Stimulated activated CD8-positive, alpha-beta memory T cell treated with anti-CD3 and anti-CD28 coated beads, Interleukin-4, amount 100 ng/mL, for 48 hours (primary cell): ENCODE results near the gene AHRR.

Experiments
- DNase-seq: peaks from one replicate; pipeline ENCODE4 v3.0.0-alpha.2; 2020

Gene AHRR

DNA sequence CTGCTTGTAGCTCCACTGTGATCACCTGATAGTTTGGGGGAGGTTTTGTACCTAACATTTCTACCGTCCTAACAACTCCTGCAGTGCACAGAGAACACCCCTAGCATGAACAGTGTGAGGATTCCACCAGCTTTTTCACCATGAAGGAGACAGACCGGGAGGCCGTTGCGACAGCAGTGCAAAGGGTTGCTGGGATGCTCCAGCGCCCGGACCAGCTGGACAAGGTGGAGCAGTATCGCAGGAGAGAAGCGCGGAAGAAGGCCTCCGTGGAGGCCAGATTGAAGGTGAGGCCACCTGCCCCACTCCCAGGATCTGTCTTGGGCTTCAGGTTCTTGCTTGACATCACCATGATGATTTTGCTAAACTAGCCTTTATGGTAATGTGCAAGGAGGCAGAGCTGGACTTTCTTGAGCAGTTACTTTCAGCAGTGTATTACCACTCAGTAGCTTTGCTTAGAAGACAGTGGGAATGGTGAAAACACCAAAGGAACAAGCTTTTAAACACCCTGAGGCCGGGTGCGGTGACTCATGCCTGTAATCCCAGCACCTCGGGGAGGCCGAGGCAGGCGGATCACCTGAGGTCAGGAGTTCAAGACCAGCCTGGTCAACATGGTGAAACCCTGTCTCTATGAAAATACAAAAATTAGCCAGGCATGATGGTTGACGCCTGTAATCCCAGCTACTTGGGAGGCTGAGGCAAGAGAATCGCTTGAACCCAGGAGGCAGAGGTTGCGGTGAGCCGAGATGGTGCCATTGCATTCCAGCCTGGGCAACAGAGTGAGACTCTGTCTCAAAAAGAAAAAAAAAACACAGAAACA is 124.8 kb downstream of the AHRR start:
- DNase-seq: no peak

DNA sequence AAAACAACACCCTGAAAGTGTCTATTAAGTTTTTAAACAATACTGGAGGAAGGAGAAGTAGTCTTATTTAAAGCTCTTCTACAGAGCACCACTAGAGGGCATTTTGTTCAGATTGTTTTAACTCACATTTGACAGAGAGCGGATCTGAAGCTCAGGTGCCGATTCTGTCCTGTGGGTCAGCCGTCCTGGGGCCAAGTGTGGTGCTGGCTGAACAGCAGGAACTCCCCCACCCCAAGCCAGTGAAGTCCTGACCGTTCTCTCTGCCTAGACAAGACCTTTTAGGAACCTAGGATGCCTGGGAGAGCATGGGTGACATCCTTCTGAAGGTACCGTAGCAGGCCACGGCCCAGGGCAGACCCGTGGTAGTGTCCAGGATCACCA is 125.4 kb downstream of the AHRR start:
- DNase-seq: no peak

GRCh38 chr5:447501-447900 is 126.0 kb downstream of the AHRR start:
- DNase-seq: no peak

GRCh38 chr5:448061-448765 is 126.7 kb downstream of the AHRR start:
- DNase-seq: no peak

DNA sequence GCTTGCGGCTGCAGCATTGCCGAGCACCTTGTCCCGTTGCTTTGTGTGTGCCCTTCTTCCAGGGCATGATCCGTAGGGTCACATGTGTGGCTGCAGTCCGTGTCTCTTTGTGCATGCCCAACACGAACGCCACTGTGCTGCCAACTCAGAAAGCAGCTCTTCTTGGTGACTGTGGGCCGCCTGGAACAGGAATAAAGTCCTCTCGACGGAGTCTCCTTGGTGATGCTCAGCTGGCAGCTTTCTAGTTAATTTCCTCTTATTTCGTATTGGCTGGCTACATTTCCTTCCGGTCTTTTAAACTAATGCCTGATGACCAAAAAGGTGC is 127.2 kb downstream of the AHRR start:
- no peak for DNase-seq

GRCh38 chr5:449151-449550 is 127.6 kb downstream of the AHRR start:
- DNase-seq: no peak

DNA sequence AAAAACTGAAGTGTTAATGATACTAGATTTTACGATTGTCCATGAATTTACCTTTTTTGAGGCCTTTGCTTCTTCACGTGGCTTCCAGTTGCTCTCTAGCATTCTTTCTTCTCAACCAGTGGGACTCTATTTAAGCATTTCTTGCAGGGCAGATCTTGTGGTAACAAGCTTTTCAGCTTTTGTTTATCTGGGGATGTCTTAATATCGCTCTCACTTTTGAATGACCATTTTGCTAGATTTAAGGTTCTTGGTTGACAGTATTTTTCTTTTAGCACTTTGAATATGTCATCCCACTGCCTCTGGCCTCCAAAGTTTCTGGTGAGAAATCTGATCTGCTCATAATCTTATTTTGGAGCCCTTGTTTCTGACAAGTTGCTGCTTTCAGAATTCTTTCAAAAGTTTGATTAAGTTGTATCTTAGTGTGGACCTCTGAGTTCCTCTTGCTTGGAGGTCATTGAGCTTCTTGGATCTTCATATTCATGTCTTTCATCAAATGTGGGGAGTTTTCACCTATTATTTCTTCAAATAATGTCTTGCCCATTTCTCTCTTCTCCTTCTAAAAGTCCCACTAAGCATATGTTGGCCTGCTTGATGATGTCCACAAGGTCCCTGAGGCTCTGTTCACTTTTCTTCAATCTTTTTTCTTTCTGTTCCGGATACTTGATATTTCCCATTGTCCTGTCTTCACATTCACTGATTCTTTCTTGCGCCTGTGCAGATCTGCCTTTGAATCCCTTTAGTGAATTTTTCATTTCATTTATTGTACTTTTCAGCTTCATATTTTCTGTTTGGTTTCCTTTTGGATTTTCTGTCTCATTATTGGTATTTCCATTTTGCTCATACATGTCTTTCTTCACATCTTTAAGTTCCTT is 130.3 kb downstream of the AHRR start:
- DNase-seq: no peak

DNA sequence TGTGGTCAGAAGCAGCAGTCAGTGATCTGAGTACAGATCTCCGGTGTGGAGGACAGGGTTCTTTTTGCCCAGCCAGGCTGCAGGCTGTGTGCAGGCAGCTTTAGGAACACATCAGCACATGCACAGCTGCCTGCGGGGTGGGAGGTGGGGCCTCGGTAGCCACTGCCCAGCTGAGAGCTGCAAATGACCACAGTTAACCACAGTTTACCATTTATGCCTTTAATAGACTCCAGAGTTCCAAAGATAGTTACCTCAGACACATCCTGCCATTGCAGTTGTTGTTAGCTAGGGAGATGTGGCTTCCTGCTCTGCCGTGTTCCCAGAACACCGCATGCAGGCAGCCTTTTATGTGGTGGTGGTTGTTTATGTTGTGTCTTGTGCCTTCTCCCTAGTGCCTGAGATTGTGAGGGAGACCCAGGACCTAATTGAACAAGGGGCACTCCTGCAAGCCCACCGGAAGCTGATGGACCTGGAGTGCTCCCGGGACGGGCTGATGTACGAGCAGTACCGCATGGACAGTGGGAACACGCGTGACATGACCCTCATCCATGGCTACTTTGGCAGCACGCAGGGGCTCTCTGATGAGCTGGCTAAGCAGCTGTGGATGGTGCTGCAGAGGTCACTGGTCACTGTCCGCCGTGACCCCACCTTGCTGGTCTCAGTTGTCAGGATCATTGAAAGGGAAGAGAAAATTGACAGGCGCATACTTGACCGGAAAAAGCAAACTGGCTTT is 131.6 kb downstream of the AHRR start:
- no peak for DNase-seq

- DNase-seq: no peak
Measured at GRCh38 chr5:453725-454481, 132.4 kb downstream of the AHRR start.

DNA sequence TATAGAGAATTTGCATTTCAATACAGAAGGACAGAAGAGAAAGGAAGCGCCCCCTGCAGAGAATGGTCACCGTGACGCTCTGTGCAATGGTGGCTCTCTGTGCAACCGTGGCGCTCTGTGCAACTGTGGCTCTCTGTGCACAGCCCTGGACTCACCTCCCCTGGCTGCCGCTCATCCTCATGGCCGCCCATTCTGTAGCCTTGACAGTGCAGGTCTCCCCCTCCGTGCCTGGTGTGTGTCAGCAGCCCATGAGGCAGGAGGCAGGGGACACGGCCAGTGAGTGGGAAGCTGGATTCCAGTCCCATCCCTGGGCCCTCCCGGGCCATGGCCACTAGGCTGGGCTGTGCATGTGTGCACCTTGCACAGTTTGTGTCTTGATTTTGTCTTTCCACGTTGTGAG is 133.4 kb downstream of the AHRR start:
- DNase-seq: no peak

- no peak for DNase-seq
Measured at GRCh38 chr5:455806-456205, 134.3 kb downstream of the AHRR start.

DNA sequence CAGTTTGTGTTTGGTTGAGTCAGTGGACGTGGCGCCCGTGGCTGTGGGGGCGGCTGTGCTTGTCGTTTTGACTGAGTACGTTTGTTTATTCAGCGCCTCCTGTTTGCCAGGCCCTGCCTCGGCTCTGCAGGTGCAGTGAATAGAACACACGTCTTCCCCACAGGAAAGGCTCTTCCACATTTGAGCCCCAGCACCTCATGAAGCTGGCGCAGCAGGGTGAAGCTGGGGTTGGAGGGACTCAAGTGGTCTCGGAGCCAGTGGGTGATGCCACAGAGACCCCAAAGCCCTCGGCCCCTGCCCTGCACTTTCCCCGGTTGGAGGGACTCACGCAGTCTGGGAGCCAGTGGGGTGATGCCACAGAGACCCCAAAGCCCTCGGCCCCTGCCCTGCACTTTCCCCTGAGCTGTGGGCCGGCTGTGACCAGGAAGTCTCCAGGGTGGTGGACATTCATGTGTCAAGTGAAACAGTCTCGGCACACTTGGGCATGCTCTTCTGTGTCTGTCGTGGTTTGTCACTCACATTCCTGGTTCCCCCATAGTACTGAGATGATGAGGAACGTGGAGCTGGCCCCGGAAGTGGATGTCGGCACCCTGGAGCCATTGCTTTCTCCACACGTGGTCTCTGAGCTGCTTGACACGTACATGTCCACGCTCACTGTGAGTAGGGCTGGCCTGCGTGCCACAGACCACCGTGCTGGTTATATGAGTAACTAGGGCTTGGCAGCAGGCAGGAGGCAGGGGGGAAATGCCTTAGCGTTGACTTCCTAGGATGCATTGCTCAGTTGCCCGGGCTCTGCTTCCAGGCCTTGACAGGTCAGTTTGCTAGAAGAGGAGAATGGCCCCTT is 135.1 kb downstream of the AHRR start:
- no peak for DNase-seq

DNA sequence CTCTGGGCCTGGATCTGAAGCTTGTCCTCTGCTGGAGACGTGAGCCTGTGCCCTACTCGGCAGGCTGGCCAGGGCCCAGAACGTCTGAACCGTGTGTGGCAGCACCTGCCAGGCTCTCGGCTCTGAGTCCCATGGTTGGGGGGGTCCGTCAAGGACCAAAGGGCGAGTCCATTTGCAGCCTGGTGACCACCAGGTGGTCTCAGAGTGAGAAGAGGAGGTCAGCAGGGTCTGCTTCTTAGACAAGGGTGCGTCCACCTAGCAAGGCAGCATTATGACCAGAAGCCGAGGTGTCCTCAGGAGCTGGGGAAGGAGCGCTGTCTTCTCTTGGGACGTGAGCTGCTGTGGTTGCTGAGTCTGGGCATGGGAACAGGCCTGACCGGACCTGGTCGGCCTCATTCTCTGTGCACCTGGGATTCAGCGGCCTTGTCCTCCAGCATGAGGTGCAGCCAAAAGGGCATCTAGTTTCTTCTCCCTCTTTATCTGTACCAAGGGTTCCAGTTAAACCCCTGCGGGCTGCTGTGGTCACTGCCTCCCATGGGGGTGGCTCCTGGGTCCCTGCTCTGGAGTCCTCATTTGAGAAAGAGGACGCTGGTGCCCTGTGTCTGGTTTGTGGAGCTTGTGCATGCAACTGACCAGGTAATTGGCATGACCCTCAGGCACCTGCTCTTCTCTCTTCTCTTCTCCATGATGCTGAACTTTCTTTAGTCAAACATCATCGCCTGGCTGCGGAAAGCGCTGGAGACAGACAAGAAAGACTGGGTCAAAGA is 135.9 kb downstream of the AHRR start:
- no peak for DNase-seq

DNA sequence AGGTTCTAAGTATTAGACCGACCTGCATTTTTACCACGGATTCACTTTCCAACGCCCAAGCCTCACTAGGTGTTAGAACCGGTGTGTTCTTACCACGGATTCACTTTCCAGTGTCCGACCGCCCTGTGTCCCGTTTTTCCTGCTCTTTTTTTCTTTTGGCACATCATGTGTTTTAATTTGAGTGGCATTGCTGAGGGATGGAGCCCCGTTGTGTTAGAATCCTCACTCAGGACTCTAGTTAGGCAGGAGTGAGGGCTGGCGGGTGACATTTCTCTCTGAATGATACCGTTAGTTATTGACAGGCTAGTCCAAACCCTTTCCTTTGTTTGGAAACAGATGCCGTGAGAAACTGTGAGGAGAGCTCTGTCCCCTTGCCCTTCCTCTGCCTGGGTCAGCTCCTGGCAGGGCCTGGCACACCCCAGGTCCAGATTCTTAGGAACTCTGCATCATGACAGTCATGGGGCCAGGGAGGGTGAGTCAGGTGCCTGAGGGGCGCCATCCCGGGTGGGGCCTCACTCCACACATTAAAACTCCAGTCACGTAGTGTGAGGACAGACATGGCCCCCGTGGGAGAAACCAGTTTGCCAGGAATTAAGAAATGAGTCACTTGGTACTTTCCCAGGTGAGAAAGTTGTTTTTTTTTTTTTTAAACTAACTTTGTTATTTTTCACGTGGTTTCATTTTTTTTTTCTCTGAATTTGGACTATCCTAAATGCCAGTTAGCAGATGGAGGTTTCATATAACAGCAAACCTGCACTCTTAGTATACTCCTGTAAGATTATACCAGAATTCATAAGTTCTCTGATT is 137.2 kb downstream of the AHRR start:
- DNase-seq: peak; percentile 78

DNA sequence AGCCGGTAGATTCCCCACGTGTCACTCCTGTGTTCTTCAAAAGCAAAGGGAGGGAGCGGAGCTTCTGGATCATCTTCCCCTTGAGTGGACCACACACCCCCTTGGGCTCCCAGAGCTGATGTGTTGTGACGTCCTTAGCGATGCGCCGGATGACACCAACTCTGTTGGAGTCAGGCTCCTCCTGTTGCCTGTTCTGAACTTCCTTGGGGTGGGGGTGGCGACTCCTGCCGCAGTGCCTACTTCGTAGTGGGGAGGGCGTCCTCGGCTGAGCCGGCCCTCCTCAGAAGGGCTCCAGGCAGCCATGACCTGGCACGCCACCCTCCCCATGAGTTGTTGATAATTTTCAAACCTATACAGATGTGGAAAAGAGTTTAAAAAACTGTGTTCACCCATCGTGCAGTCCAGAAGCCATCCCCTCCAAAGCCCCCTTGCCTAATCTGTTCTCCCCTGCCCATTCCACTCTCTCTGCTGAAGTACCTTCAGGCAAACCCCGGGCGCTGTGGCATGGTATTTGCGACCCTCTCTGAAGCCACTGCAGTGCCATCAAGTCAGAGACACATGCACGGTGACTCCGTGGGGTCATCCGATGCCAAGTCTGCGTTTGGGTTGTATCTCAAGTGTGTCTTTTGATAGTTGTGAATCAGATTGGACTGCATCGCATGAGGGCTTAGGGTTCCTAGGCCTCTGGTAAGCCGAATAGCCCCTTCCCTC is 138.2 kb downstream of the AHRR start:
- DNase-seq: no peak

DNA sequence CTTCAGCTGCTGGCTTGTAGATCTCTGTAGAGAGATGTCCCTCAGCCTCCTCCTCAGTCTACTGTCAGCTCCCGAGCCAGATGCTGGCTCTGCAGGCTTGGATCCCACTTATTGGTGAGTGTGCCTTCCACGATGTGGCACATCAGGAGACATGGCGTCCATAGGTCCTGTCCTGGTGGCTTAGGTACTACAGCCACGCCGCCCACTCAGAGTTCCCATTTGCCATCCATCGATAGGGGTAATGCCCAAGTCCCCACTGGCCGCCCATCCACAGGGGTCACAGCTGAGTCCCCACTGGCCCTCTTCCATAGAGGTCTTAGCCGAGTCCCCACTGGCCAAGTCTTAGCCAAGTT is 138.7 kb downstream of the AHRR start:
- no peak for DNase-seq

- no peak for DNase-seq
Measured at GRCh38 chr5:462051-462481, 140.6 kb downstream of the AHRR start.

GRCh38 chr5:463301-463700 is 141.8 kb downstream of the AHRR start:
- no peak for DNase-seq

GRCh38 chr5:463952-464351 is 142.4 kb downstream of the AHRR start:
- peak; percentile 69 for DNase-seq
